CD4-positive, CD25-positive, alpha-beta regulatory T cell (primary cell): Measurements from ENCODE around the gene CYP2D6. TPM values are rescaled to one million over a fixed set of nuclear protein-coding genes. Genes with fewer than 3 reads are reported as not detected.

Source experiments
- ATAC-seq, 2 donors: fragments of 150-1000 bp; cut with Tn5 transposase; one replicate each; pipeline ENCODE4 v1.10.0; 2021; ENCODE audit warnings: low read depth in 2 of 2, moderate number of reproducible peaks in 2 of 2, moderate library complexity in 1 of 2
- DNase-seq, 3 donors: peaks; one replicate each; pipeline versions ENCODE4 v3.0.0 to v3.0.0-alpha.2; 2012 to 2022; ENCODE audit warnings: mixed read lengths in 1 of 3
- H3K27ac ChIP-seq: one replicate; pipeline ENCODE4 v1.7.0; 2013; ENCODE audit warnings: mild to moderate bottlenecking, low read length; ENCODE audit not compliant: insufficient read depth, poor library complexity, severe bottlenecking
- H3K27me3 ChIP-seq: one replicate; pipeline ENCODE4 v1.7.0; 2013; ENCODE audit warnings: low read length; ENCODE audit not compliant: control insufficient read depth, insufficient read depth
- H3K36me3 ChIP-seq: one replicate; pipeline ENCODE4 v1.7.0; 2013; ENCODE audit warnings: mild to moderate bottlenecking, low read length, moderate library complexity; ENCODE audit not compliant: control insufficient read depth, insufficient read depth
- H3K4me1 ChIP-seq: 2 replicates; pipeline ENCODE4 v1.7.0; 2013; ENCODE audit warnings: mild to moderate bottlenecking, low read length; ENCODE audit not compliant: insufficient read depth, control insufficient read depth, poor library complexity, severe bottlenecking
- H3K4me3 ChIP-seq: one replicate; pipeline ENCODE4 v1.7.0; 2013; ENCODE audit warnings: low read depth, mild to moderate bottlenecking, low read length, moderate library complexity
- H3K9me3 ChIP-seq, 2 experiments: 1 replicate in 1 of 2; 2 replicates in 1 of 2; pipeline ENCODE4 v1.7.0; 2013; ENCODE audit warnings: low read length in 2 of 2, mild to moderate bottlenecking in 1 of 2, moderate library complexity in 1 of 2; ENCODE audit not compliant: control insufficient read depth in 2 of 2
- H3K27ac Mint-ChIP-seq, 3 donors: one replicate each; pipeline ENCODE4 v1.8.0; 2020 to 2022; ENCODE audit warnings: mild to moderate bottlenecking in 3 of 3, mixed read lengths in 3 of 3, moderate library complexity in 2 of 3
- H3K27me3 Mint-ChIP-seq: one replicate; pipeline ENCODE4 v1.8.0; 2022; ENCODE audit warnings: mild to moderate bottlenecking, mixed read lengths
- H3K36me3 Mint-ChIP-seq: one replicate; pipeline ENCODE4 v1.8.0; 2020; ENCODE audit warnings: mixed read lengths
- H3K4me1 Mint-ChIP-seq, 4 donors: one replicate each; pipeline ENCODE4 v1.8.0; 2020 to 2022; ENCODE audit warnings: mixed read lengths in 4 of 4, mild to moderate bottlenecking in 1 of 4
- H3K4me3 Mint-ChIP-seq, 4 donors: one replicate each; pipeline ENCODE4 v1.8.0; 2020 to 2022; ENCODE audit warnings: mild to moderate bottlenecking in 4 of 4, mixed read lengths in 4 of 4, moderate library complexity in 3 of 4
- H3K9me3 Mint-ChIP-seq, 7 donors: one replicate each; pipeline ENCODE4 v1.8.0; 2020 to 2022; ENCODE audit warnings: mixed read lengths in 7 of 7, mild to moderate bottlenecking in 3 of 7, moderate library complexity in 2 of 7
- polyA plus RNA-seq, 4 donors: library from polyadenylated mRNA; unstranded; fragments of 300-500 nt; fragmentation: Illumina TruSeq; gene quantifications; one replicate each; pipeline ENCODE4 v1.2.3, GENCODE V29; 2021
- total RNA-seq: library from RNA; stranded (reverse); gene quantifications from one replicate; pipeline ENCODE4 v1.2.3, GENCODE V29; 2022

Gene CYP2D6
- total and polyA plus RNA-seq, 5 donors from 2014 or later = 0.17 to 9.0 (median 0.26) TPM; not detected in 2

DNA sequence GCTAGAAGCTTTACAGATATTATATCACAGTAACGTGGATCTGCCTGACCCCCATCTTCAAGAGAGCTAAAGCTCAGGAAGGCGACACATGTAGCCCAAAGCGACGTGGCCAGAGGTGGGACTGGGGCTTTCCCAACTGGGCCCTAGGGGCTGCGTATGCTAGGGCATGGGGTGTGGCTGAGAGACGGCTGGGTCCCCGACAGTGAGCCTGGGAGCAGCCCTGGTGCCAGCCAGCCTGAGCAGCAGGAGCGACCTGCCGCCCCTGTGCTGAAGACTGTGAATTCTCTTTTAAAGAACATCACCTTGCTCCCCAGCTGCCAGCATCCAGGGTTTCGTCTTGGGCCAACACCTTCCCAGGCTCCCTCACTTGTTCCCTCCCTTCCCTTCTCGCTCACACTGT, 32.9 kb upstream of the CYP2D6 start:
- no peaks in the 10 kb centered on the region for H3K27me3 ChIP-seq
- no peak overlapping the region for H3K27ac ChIP-seq
- Mint-ChIP-seq H3K9me3 (no peaks in the 10 kb centered on the region), H3K4me3 (no peak overlapping the region), H3K36me3 (peaks cover 32% of the 10 kb centered on the region), H3K27ac (peak overlapping the region in 1 of 3 donors; percentile 41), H3K27me3 (no peaks in the 10 kb centered on the region), H3K4me1 (peaks cover 0 to 4% (median 1%) of the 10 kb centered on the region in 4 donors)
- ATAC-seq = no peak
- H3K4me1 ChIP-seq = no peaks in the 10 kb centered on the region
- H3K36me3 ChIP-seq = peaks cover 37% of the 10 kb centered on the region
- DNase-seq = no peak
- no peaks in the 10 kb centered on the region for H3K9me3 ChIP-seq
- H3K4me3 ChIP-seq = no peak overlapping the region

DNA sequence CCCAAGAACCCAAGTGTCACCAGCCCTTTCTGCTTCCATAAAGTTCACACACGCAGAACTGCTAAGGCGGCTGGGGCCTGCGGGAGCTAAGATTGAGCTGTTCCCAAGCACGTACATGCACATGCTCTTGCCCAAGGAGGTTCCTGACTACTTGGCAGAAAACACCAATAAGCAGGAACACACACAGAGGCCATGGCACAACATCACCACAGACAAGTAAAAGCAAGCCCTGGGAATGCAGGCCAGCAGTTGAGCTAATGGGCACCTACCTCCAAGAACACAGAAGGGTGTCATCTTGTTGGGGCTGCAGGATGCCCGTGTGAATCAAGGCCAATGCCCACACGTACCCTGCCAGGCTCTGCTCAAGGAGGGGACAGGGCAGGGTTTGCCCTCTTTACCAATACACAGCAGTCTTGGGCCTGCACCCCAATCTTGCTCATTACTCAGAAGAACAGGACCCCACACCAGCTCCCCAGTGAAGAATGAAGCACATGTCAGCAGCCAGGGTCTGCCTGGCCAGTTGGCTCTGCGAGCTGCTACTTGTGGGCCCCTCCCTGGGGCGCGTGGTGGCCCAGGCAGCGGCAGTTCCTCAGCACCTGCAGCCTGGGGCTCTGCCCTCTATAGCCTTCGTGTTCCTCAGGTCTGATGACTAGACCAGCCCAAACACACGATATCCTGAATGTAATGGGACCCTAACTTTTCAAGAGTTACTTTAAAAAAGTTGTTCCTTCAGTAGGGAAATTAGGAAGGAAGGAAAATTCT, 32.3 kb upstream of the CYP2D6 start:
- H3K36me3 ChIP-seq = peaks cover 36% of the 10 kb centered on the region
- no peaks in the 10 kb centered on the region for H3K4me1 ChIP-seq
- no peak for DNase-seq
- Mint-ChIP-seq H3K4me3 (no peak overlapping the region), H3K27me3 (no peaks in the 10 kb centered on the region), H3K36me3 (peaks cover 29% of the 10 kb centered on the region), H3K4me1 (peaks cover 0 to 4% (median 1%) of the 10 kb centered on the region in 4 donors), H3K9me3 (no peaks in the 10 kb centered on the region), H3K27ac (peak overlapping the region in 1 of 3 donors; percentile 48)
- H3K9me3 ChIP-seq = no peaks in the 10 kb centered on the region
- no peaks in the 10 kb centered on the region for H3K27me3 ChIP-seq
- H3K4me3 ChIP-seq = no peak overlapping the region
- no peak for ATAC-seq
- H3K27ac ChIP-seq = no peak overlapping the region

DNA sequence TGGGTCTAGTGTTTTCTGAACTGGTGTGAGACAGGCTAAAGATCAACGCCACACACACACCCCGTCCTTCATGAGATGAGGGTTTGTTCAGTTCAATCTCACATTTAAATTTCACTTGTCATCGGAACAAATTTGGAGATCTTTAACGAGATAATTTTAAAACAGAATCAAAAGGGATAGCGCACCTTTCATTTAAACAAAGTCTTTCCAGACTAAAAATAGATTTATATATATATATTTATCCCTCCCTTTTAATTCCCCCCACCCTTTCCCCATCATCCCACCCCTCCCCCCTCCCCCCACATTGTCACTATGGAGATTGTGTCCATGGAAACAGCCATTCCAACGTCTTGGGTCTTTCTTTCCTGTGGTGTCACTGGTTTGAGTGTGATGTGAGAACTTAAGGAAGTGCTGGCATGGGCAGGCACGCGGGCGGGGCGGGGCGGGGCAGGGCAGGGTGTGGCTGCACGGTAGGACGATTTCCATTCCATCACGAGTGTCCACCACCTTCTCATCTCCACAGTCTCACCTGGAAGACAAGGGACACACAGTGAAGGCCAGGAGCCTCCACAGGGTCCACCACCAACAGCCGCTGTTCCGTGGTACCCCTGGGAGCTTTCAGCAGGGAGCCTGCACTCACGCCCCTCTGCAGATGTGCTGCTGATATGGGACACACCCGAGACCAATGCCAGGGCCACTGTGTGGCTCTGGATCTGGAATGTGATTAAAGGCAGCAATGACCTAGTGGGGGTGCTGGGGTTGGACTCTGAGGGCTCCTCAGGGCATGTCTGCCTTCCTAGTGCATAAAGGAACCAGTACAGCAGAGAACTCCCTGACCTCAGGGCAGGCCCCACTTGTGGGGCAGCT, 30.5 kb upstream of the CYP2D6 start:
- Histone ChIP-seq H3K4me3 (no peak overlapping the region), H3K9me3 (no peaks in the 10 kb centered on the region), H3K36me3 (peaks cover 35% of the 10 kb centered on the region), H3K27me3 (no peaks in the 10 kb centered on the region), H3K4me1 (no peaks in the 10 kb centered on the region), H3K27ac (no peak overlapping the region)
- Mint-ChIP-seq H3K4me1 (peaks cover 0 to 4% (median 3%) of the 10 kb centered on the region in 4 donors), H3K27me3 (no peaks in the 10 kb centered on the region), H3K36me3 (peaks cover 27% of the 10 kb centered on the region), H3K9me3 (no peaks in the 10 kb centered on the region), H3K27ac (no peak overlapping the region), H3K4me3 (no peak overlapping the region)
- ATAC-seq = no peak
- no peak for DNase-seq

DNA sequence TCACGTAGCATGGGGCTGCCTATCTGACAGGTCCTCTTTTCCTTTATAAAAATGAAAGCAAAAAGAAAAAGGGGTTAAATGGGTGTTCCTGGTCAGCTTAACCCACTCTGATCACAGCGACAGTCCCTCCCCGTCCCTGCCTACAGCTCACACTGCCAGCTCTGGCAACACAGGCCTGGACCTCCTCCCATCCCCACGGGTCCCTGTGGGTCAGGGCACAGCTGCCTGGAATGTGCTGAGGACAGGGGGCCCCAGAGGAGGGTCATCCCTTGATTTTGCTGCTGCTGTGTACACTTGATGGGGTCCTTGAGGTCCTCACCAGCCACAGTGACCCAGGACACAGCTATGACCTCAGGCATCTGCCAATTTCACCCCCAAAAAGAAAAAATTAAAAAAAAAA, 29.6 kb upstream of the CYP2D6 start:
- Histone ChIP-seq H3K27me3 (no peaks in the 10 kb centered on the region), H3K4me1 (no peaks in the 10 kb centered on the region), H3K27ac (no peak overlapping the region), H3K9me3 (no peaks in the 10 kb centered on the region), H3K4me3 (no peak overlapping the region), H3K36me3 (peaks cover 33% of the 10 kb centered on the region)
- Mint-ChIP-seq H3K27me3 (no peaks in the 10 kb centered on the region), H3K9me3 (no peaks in the 10 kb centered on the region), H3K4me1 (peaks cover 0 to 4% (median 3%) of the 10 kb centered on the region in 4 donors), H3K27ac (no peak overlapping the region), H3K4me3 (no peak overlapping the region), H3K36me3 (peaks cover 35% of the 10 kb centered on the region)
- DNase-seq (no peak), ATAC-seq (no peak)

DNA sequence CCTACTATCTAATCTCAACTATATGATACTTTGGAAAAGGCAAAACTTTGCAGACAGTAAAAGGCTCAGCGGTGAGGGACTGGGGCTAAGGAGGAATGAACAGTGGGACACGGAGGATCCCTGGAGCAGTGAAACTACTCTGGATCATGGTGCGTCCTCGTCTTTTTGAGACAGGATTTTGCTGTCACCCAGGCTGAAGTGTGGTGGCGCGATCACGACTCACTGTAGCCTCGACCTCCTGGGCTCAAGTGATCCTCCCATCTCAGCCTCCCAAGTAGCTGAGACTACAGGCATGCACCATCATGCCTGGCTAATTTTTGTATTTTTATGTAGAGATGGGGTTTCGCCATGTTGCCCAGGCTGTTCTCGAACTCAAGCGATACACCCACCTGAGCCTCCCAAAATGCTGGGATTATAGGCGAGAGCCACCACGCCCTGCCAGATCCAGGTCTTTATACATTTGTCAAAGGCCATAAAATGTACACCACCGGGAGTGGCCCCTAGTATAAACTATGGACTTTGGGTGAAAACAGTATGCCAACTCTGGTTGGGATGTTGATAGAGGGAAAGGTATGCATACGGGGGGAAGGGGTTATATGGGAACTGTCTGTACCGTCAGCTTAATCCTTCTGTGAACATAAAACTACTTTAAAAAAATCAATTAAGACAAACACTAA, 28.0 kb upstream of the CYP2D6 start:
- H3K4me1 ChIP-seq = no peaks in the 10 kb centered on the region
- H3K27ac Mint-ChIP-seq = no peak overlapping the region
- H3K27me3 Mint-ChIP-seq = no peaks in the 10 kb centered on the region
- H3K4me3 Mint-ChIP-seq = no peak overlapping the region
- H3K4me3 ChIP-seq = no peak overlapping the region
- H3K36me3 Mint-ChIP-seq = peaks cover 32% of the 10 kb centered on the region
- peaks cover 35% of the 10 kb centered on the region for H3K36me3 ChIP-seq
- no peak for DNase-seq
- H3K27me3 ChIP-seq = no peaks in the 10 kb centered on the region
- no peak overlapping the region for H3K27ac ChIP-seq
- H3K9me3 Mint-ChIP-seq = no peaks in the 10 kb centered on the region
- no peaks in the 10 kb centered on the region for H3K9me3 ChIP-seq
- H3K4me1 Mint-ChIP-seq = peaks cover 0 to 4% (median 0%) of the 10 kb centered on the region in 4 donors
- ATAC-seq = no peak

DNA sequence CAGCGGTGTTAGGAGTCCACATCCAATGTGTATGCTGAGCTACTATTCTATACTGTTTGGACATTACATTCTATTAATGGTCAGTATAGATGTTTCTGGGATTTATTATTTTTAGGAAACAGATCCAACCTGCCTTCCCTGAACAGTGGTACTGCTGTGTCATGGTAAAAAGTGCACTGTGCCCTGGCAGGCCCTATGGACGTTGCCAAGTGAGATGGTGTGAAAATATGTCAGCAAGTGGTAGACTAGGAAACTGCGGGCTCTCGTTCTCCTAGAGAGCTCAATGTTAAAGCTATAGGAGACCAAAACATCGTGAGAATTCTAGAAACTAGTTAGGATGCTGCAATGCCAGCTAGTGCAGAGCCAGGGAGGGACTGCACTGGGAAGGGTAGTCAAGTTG, 26.0 kb upstream of the CYP2D6 start:
- H3K27me3 Mint-ChIP-seq = no peaks in the 10 kb centered on the region
- no peaks in the 10 kb centered on the region for H3K27me3 ChIP-seq
- H3K4me3 ChIP-seq = no peak overlapping the region
- H3K36me3 ChIP-seq = peaks cover 34% of the 10 kb centered on the region
- H3K4me1 ChIP-seq = no peaks in the 10 kb centered on the region
- ATAC-seq (no peak), DNase-seq (no peak)
- no peaks in the 10 kb centered on the region for H3K9me3 ChIP-seq
- peak overlapping the region in 1 of 3 donors; percentile 20 for H3K27ac Mint-ChIP-seq
- H3K4me3 Mint-ChIP-seq = no peak overlapping the region
- H3K27ac ChIP-seq = no peak overlapping the region
- peaks cover 0 to 4% (median 0%) of the 10 kb centered on the region in 4 donors for H3K4me1 Mint-ChIP-seq
- H3K9me3 Mint-ChIP-seq = no peaks in the 10 kb centered on the region
- peaks cover 35% of the 10 kb centered on the region for H3K36me3 Mint-ChIP-seq

DNA sequence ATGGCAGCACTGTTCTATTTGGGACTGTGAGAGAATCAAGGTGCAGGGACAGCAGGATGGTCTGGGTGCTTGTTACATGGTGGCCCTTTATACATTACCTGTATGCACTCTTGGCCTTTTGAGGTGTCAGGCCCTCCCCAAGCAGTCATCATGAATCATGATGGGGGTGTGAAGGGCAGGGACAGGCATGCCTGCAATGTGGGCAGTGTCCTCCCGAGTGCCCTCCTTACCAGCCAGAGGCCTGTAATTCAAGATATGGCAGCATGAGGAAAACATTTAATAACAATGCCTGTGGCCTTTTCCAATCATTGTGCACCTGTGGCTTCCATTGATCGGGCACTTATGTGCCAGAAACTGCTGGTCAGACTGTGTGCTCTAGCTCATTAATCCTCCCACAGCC, 25.5 kb upstream of the CYP2D6 start:
- Mint-ChIP-seq H3K27ac (peak overlapping the region in 2 of 3 donors; percentile 7 to 20), H3K36me3 (peaks cover 35% of the 10 kb centered on the region), H3K9me3 (no peaks in the 10 kb centered on the region), H3K4me1 (peaks cover 0 to 4% (median 0%) of the 10 kb centered on the region in 4 donors), H3K27me3 (no peaks in the 10 kb centered on the region), H3K4me3 (no peak overlapping the region)
- DNase-seq = no peak
- no peak overlapping the region for H3K27ac ChIP-seq
- no peaks in the 10 kb centered on the region for H3K27me3 ChIP-seq
- ATAC-seq = no peak
- H3K4me1 ChIP-seq = no peaks in the 10 kb centered on the region
- no peak overlapping the region for H3K4me3 ChIP-seq
- no peaks in the 10 kb centered on the region for H3K9me3 ChIP-seq
- peaks cover 29% of the 10 kb centered on the region for H3K36me3 ChIP-seq
